AG10803 (cell line): ENCODE measurements around the gene KRTAP1-4.

ENCODE experiments used
- DNase-seq: peaks from one replicate; pipeline ENCODE4 v3.0.0; 2010; ENCODE audit warnings: low read depth
- H3K4me3 ChIP-seq: 2 replicates; pipeline ENCODE4 v1.5.1; 2011; ENCODE audit warnings: mild to moderate bottlenecking, low read length, control low read depth
- CTCF ChIP-seq: conservative IDR thresholded peaks from 2 replicates; pipeline ENCODE4 v1.5.1; 2011; ENCODE audit warnings: mild to moderate bottlenecking, low read length, control low read depth, inconsistent platforms

The KRTAP1-4 gene

GRCh38 chr17:41019415-41019814 is 10.6 kb downstream of the KRTAP1-4 start:
- TF ChIP-seq CTCF: no peak
- no peak overlapping the region for H3K4me3 ChIP-seq
- DNase-seq: no peak

GRCh38 chr17:41018541-41018940 is 11.5 kb downstream of the KRTAP1-4 start:
- no peak for DNase-seq
- TF ChIP-seq CTCF: no peak
- H3K4me3 ChIP-seq: no peak overlapping the region

GRCh38 chr17:41016578-41017215 is 13.3 kb downstream of the KRTAP1-4 start:
- no peak for DNase-seq
- TF ChIP-seq CTCF: no peak
- H3K4me3 ChIP-seq: no peak overlapping the region

- no peak for DNase-seq
- TF ChIP-seq CTCF: no peak
- no peak overlapping the region for H3K4me3 ChIP-seq
These were observed 14.5 kb downstream of the KRTAP1-4 start for GRCh38 chr17:41015454-41015853.

GRCh38 chr17:41013606-41014005 is 16.4 kb downstream of the KRTAP1-4 start:
- no peak overlapping the region for H3K4me3 ChIP-seq
- DNase-seq: peak; percentile 83
- no peak for TF ChIP-seq CTCF

GRCh38 chr17:41013181-41013580 is 16.8 kb downstream of the KRTAP1-4 start:
- peak; percentile 47 for DNase-seq
- no peak overlapping the region for H3K4me3 ChIP-seq
- TF ChIP-seq CTCF: no peak

- no peak for DNase-seq
- no peak for TF ChIP-seq CTCF
- no peak overlapping the region for H3K4me3 ChIP-seq
These were observed 17.5 kb downstream of the KRTAP1-4 start for GRCh38 chr17:41012326-41013120.
